GM18868 (cell line): ENCODE measurements around the gene NFYA.
A peak's percentile ranks its signal among the peaks of the same experiment; 100 is the strongest.

Source experiments
- ATAC-seq: cut with Tn5 transposase; IDR thresholded peaks from one replicate; pipeline ENCODE4 v1.9.1; 2021; ENCODE audit warnings: mild to moderate bottlenecking, moderate library complexity; ENCODE audit not compliant: unreplicated experiment

Gene NFYA

GRCh38 chr6:41072836-41073202 is at the start of gene NFYA:
TSS of gene NFYA (plus strand) at chr6:41072974. CDS start at chr6:41079090, 6,116 bp downstream.
- ATAC-seq = peak; percentile 62

- no peak for ATAC-seq
These were observed 49.7 kb upstream of the NFYA start for GRCh38 chr6:41023114-41023513.

DNA sequence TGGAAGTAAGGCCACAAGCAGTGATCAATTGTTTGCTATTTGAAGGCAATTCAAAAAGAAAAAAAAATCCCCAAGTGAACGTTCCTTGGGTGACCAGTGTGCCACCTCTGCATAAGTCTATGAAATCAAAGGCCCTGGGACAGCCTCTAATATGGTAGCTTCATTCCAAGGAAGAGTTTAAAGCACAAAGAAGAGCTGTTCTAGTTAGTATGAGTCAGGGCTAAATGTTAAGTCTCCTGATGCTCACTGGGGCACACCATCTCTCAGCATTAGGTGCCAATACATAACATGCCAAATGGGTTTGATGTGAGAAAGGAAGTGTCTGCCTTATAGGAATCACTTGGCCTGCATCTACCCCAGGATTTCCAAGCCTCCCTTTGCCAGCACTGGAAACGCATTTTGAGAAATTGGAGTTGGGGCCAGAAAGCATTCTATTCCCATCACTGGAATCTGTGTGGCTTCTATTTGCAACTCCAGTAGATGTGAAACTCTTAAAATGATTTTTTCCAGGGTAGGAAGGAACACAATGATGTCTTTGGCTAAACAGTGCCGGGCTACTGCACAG is 46.7 kb upstream of the NFYA start:
- ATAC-seq = no peak

DNA sequence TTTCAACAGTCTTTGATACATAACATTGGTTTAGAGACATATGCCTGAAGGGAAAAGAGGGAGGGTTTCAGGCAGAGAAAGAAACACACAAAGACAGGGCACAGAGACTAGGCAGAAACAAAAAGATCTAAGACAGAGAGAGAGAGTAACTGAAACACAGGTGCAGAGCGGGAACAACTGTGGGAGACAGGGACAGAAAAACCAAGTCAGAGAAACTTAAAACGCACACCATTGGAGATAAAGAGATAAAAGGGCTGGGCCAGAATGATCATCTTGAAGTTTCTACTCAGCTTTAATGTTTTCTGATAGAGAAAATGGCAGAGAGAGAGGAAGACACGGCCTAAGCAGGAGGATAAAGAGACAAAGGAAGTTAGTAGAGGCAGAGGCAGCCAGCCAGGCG is 45.5 kb upstream of the NFYA start:
- ATAC-seq = no peak

DNA sequence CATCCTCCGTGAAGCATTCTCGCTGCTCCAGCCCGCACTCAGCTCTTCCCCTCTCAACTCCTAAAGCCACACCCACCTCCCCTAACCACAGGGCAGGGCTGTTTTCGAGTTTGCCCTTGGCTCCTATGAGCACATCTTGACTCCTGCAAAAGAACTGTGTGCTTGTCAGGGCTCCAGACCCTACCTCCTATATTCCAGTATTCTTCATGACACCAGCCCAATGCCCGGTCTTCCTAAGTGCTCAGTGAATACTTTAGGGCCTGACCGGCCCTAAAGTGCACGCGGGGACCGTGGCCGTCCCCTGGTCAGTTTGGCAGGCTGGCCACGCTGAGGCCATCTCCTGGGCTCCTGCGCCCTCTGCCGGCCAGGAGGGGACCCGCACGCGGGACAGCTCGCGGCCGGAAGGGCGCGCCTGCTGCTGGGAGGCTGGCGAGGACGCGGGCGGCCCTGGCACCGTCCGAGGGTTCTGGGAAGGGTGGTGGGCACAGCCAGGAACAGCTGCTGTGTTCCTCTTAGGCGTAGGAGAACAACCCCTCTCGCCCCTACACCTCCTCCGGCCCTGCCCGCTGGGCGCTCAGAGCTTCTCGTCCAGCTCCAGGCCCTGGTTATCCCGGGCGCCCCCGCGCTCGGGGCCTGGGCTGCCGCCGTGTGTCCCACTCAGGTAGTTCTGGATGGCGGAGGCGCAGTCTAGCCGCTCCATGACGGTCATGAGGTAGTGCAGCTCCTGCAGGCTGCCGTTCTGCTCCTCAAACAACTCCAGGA is 44.8 kb upstream of the NFYA start:
- peak; percentile 90 for ATAC-seq

DNA sequence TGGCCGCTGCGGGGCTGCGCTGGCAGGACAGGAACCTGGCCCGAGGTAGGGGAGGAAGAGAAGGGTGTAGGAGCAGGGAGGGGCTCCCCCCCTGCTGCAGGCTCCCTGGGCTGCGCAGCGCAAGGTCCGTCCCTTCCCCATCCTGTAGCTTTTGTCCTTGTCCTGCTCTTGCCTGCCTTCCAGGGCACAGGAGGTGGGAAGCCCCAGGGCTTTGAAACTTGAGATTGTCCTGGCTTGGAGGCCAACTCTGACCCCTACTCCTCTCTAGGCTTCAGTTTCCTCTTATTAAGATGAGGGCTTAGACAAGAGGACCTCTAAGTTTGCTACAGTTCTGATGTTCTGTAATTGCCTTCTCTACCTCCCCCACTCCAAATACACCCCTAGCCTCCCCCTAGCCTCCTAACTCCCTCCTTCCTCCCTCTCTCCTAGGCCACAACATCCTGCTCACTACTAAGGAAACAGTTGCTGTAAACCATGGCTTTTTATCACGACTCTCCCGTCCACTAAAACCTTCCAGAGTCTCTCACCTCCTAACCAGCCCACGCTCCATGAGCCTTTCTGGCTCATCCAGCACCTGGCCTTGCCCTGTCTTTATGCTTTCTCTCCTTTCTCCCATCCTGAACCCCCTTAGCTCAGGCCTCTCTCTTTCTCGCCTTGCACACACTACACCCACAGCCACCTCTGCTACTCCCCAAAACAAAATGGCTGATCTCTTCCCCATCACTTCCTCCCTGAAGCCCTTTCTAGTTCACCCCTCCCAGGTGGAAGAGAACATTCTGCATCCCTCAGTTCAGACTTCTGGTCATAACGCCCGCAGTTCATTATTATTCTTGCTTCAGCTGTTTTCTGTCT is 44.0 kb upstream of the NFYA start:
- peak; percentile 27 for ATAC-seq

- ATAC-seq = no peak
These were observed 39.9 kb upstream of the NFYA start for GRCh38 chr6:41032830-41033229.

- no peak for ATAC-seq
These were observed 39.0 kb upstream of the NFYA start for GRCh38 chr6:41033776-41034175.

- no peak for ATAC-seq
These were observed 36.6 kb upstream of the NFYA start for GRCh38 chr6:41036186-41036585.

GRCh38 chr6:41036601-41037000 is 36.2 kb upstream of the NFYA start:
- no peak for ATAC-seq

DNA sequence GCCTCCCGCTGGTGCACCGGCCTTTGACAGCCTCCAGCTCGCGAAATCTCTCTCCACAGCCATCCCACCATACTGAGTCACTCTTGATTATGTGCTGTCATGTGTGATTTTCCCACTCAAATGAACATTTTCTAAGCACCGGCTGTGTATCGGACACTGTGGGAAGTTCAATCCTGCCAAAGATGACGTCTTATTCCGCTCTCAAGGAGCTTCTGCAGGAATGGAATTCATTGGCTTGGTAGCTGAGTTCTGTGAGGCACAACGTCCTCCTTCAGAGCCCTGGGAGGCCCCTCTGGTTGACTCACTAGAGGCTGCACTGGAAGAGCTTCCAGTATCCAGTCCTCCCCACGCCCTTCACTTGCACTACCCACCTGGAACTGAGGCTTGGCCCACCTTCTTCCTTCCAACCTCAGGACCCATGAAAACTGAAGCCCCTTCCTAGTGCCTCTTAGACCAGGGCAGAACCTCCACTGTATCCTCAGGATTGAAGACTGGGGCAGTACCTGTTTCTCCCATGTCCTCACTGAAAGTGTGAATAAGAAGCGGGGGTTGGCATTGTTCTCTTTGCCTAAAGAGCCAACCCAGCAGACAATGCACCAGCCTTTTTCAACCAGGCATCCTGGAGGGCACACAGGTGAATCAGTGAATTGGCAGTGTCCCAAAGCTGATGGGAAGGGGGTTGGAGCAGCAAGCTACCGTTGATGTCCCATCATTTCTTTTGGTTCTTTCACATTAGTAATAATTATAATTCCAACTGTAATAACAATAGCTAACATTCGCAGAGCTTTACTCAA is 35.5 kb upstream of the NFYA start:
- ATAC-seq = no peak

- ATAC-seq = no peak
These were observed 34.6 kb upstream of the NFYA start for GRCh38 chr6:41038205-41038604.

- no peak for ATAC-seq
These were observed 33.4 kb upstream of the NFYA start, which contains the start of gene UNC5CL for GRCh38 chr6:41039060-41039998. TSS of gene UNC5CL (minus strand) at chr6:41039221. CDS start at chr6:41035074, 4,147 bp downstream.

DNA sequence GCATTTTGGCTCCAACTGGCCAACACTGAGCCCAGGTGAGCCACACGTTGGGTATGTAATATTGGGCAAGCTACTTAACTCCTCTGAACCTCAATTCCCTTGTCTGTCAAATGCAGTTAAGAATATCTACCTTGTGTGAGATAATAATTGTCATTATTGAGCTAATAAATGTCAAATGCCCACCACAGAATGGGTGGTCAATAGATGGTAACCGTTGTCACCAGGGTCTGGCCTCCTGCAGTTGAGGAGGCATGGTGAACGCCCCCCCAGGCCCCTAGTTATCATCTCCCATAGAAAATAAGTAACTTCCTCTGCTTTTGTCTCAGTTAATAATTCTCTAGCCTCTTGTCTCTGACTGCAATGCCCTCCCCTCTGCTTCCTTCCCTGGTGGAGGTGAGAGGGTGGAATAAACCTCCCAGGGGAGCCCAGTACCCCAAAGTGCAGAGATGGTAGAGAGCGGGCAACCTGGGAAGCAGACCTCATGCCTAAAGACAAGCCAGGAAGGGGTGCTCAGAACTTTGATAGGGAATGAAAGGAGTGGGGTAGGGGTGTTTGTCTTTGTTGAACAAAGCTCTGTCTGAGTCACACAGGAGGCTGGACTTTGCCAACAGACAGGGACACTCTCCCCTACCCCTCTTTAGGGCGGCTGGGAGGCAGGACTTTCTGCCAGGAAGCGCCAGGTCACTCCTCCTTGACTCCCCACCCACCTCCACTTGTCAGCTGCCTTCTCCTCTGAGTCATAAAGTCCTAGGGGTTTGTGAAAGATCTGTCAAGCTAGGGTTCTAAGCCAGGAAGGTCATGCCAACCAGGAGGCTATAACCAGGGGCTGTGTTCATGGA is 32.5 kb upstream of the NFYA start:
- no peak for ATAC-seq

- no peak for ATAC-seq
These were observed 31.7 kb upstream of the NFYA start for GRCh38 chr6:41040940-41041536.

DNA sequence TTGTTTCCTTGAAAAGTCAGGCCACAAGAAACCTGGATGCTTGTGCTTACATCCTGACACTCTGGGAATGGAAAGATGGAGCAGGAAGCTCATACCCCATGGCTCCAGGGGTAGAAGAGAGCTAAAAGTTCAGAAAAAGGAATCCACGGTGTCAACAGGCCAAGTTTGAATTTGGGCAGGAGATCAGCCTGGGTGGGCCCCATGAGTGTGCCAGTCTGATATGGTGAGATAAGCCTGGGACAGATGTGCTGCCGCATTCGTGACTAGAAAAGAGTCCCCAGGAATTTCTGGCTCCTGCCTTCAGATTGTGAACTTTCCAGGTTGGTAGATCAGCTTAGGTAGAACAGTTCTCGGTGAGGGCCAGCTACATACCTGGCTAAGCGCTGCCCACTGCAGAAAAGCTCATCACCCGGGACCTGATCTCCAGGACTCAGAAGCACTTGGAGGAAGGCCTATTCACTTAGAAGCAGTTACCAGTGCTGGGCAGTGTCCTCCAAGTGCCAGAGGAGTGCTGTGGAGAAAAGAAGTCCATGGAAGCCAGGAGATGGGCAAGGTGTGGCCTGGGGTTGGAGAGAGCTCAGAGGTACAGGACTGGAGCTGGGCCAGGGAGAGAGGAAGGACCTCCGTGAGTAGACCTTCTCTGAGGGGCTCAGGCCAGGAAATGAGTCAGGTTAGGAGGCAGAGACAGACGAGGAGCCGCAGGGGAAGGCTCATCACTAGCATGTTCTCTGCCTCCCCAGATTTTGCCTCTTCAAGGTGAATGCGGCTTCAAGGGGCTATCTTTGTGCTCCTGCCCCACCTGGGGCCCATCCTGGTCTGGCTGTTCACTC is 30.3 kb upstream of the NFYA start, which contains the start of gene TSPO2:
TSS of gene TSPO2 (plus strand) at position 242 of the 830 bp plus-strand sequence. CDS start at position 761, 519 bp downstream.
- no peak for ATAC-seq

- no peak for ATAC-seq
These were observed 29.6 kb upstream of the NFYA start for GRCh38 chr6:41043151-41043550.

GRCh38 chr6:41045664-41046063 is 27.1 kb upstream of the NFYA start:
- no peak for ATAC-seq
